AG08395 (cell line): ENCODE data around the gene GLI2.

Source experiments
- DNase-seq: peaks from one replicate; pipeline ENCODE4 v3.0.0; 2012; ENCODE audit warnings: mixed read lengths, low spot score

GLI2 gene

DNA sequence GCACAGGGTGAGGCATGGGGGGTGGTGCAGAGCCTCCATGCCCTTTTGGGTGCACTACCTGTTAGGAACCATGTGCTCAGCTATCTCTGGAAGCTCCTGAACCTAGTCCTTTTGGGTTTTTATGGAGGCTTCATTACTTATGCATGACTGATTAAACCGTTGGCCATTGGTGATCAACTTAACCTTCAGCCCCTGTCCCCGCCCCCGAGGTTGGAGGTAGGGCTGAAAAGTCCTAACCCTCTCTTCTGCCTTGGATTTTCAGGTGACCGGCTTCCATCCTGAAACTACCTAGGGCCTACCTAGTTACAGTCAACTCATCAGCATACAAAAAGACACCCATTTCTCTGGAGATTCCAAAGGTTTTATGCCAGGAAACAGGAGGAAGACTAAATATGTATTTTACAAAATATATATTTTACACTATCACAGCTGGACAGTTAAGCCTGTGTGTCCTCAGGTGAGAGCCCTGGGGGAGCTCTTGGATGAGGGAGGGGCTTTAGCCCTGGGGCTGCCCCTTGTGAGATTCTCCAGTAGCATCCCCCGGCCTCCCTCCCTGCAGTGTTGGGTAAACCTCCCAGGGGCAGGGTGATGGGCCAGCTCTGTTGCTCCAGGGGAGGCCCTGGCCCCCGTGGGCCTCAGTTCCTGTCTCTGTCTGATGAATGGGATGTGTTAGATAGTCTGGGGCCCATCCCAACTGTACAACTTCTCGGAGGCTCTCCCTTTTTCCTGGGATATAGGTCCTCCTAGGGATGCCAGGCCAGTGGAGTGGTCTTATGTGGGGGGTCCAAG, 24.1 kb downstream of the GLI2 start:
- DNase-seq: no peak

GRCh38 chr2:120760446-120761135, 24.9 kb downstream of the GLI2 start:
- peak; percentile 22 for DNase-seq

- DNase-seq: no peak
These were observed 25.6 kb downstream of the GLI2 start for GRCh38 chr2:120761164-120761861.

- DNase-seq: no peak
These were observed 26.2 kb downstream of the GLI2 start for GRCh38 chr2:120761911-120762310.

DNA sequence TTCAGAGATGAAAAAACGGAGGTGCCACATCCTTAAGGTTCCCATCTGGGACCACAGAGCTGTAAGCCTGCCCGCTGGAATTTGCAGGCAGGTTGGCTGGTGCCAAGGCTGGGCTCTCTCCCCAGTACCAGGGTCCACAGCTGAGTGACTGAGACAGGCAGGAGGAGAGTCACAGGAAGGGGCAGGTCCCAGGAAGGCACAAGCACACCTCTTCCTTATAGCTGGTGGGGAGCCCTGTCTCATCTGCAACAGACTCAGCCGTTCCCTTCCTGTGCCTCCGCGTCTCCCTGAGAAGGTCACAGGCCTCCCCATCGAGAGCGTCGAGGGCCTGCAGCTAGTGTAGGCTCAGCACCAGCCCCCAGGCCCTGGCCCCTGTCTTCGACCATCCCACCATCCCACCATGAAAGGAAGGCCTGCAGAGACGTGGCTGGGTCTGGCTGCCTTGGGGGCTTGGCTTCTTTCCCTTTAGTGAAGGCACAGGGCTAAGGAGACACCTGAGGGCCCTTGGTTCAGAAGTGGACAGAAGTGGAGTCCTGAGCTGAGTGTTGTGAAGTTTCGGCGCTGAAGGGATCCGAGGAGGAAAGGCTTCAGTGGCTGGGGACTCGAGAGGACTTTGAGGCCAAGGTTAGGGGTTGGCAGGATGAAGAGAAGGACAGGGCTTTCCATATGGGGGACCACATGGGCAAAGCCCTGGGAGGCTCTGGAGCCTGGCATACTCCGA, 26.8 kb downstream of the GLI2 start:
- DNase-seq: no peak

- DNase-seq: peak; percentile 22
These were observed 27.8 kb downstream of the GLI2 start for GRCh38 chr2:120763508-120763907.

GRCh38 chr2:120763931-120764330, 28.3 kb downstream of the GLI2 start:
- DNase-seq: no peak

GRCh38 chr2:120764492-120764891, 28.8 kb downstream of the GLI2 start:
- DNase-seq: peak; percentile 25

DNA sequence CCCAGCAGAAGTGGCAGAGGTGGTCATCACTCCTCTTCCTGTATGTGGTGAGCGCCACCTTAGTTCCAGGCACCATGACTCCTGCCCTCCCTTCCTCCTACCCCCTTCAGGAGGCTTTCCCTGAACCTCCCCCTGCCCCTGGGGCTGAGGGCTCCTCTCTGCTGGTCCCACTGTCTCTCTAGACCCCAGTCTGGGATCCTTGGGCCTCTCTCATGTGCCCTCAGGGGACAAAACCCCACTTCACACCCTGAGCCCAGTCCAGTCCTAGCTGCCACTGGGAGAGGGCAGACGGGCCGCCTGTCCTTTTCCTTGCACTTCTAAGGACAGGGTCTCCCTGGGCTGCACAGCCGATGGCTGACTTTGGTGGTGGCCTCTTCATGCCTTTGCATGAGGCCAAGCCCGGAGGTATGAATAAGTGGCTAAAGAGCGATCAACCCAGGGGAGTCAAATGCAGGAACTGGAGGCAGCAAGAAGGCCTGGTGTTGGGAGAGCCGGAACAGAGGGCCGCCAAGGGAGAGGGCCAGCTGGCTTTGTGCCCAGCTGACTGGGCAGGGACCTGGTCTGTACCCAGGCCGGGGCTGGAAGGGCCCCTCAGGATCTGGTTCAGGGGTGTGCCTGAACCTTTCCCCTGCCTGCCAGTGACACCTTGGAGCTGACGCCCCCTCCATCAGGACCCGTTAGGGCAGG, 29.5 kb downstream of the GLI2 start:
- no peak for DNase-seq

GRCh38 chr2:120765678-120766469, 30.2 kb downstream of the GLI2 start:
- DNase-seq: peak; percentile 79

DNA sequence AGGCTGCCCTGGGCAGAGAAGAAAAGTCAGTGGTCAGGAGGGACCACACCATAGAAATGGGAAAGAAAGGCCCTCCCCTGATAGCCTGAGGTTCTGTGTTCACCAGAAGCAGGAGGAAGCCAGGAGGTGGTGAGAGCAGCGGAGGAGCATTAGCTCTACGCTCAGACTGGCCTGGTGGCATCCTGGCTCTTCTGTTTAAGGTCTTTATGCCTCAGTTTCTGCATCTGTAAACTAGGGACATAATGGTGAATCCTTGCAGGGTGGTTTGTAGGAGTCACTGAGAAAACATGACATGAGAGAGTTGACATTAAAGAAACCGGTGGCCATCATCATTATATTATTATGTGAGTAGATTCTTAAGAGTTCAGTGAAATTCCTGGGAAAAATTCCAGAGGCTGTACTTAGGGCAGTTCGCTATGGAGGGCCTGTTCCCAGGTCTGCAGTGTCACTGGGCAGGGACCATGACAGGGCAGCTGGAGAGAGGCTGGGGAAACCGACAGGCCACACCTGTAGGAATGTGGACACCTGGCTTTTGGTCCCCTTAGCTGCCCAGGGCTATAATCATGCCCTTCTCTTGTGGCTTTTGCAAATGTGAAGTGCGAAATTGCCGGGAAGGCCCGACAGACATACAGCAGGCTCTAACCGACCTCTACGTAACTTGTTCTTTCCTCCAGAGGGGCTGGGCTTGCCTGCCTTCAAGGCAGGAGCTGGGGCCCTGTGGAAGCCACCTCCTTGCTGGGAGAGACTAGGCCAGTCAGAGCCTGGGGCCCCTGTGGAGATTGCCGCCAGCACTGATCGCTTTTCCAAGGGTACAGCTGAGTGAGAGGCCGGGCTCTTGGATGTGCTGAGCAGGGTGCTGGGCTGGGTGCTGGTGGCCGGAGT, 31.0 kb downstream of the GLI2 start:
- DNase-seq: no peak

- no peak for DNase-seq
These were observed 31.9 kb downstream of the GLI2 start for GRCh38 chr2:120767486-120768005.

GRCh38 chr2:120768112-120769048, 32.7 kb downstream of the GLI2 start:
- DNase-seq: no peak

DNA sequence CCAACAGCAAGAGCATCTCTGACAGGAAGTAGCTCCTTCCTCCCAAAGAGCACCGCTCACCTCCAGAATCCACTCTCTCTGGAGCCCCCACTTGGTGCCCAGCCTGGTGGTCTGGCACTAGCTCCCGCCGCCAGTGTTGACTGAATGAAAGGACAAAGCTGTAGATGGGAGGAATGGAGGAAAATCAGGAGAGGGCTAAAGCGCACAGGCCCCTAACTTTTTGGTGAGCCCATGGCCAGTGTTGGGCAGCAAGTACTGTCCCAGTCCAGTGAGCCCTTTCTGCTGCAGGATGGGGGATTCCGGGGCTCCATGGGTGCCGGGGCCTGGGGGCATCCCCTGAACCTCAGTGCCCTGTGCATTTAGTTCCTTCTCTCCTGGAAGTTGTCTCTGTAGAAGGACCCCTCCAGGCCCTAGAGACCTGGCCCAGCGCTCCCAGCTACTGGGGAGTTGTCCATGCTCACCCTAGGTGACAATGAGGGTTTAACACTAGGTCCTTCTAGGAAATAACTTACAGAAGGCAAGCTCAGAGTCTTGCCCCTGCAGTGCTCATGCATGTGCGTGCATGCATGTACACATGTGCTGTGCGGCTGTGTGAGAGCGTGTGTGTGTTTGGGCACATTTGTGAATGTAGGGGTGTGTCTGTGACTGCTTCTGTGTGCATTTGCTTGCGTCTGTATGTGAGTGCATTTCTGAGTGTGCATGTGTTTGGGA, 33.6 kb downstream of the GLI2 start:
- DNase-seq: no peak

- DNase-seq: no peak
These were observed 34.1 kb downstream of the GLI2 start for GRCh38 chr2:120769787-120770120.

DNA sequence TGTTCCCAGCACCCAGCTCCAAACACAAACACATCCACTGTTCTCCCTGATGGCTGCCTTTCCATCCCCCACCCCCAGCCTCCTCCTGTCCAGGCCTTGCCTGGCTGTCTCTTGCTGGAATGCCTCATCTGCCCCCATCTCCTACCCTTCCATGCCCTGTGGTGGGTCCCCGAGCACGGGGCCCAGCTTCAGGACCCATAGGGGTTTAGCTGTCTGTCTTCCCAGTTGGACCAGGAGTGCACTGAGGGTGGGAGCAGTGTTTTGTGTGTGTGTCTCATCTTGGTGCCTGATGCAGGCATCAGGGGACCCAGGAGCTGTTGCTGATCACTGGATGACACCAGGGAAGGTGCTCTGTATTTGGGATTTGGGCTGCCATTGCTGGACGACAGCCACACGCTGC, 34.5 kb downstream of the GLI2 start:
- no peak for DNase-seq

- no peak for DNase-seq
These were observed 35.0 kb downstream of the GLI2 start for GRCh38 chr2:120770641-120771040.
